ENCODE results near the gene IQCF6.
A peak's percentile ranks its signal among the peaks of the same experiment; 100 is the strongest.
"Not testable (repeated sequence)": the region's sequence is repeated elsewhere in the genome, so short reads cannot be mapped to it uniquely, and the experiment has no call there.

IQCF6 gene

GRCh38 chr3:51796854-51797253, 17.8 kb upstream of the IQCF6 start:
- Mint-ChIP-seq H3K27me3 (ENCODE audit: low read depth) (peaks cover 8% of the 10 kb centered on the region), H3K27ac (peak overlapping the region; percentile 28)

DNA sequence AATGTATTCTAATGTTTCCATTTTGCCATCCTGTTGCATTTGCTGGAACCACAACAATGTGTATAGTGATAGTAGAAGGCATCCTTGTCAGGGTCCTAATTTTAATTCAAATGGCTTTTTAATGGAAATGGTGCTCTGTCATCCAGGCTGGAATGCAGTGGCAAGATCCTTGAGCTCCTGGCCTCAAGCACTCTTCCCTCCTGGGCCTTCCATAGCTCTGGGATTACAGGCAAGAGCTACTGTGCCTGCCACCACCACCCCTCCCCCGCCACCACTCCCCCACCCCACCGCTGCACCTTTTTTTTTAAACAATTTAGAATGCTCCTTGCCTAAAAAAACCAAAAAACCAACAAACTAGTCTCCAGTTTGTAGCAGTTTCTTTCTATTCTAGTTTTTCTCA, 15.2 kb upstream of the IQCF6 start:
- Mint-ChIP-seq H3K27me3 (ENCODE audit: low read depth) (peaks cover 5% of the 10 kb centered on the region), H3K27ac (no peak overlapping the region), H3K9me3 (no peaks in the 10 kb centered on the region), H3K36me3 (ENCODE audit: low read depth) (peaks cover 2% of the 10 kb centered on the region), H3K4me3 (no peak overlapping the region), H3K4me1 (ENCODE audit: low read depth) (peaks cover 41% of the 10 kb centered on the region)

More at GRCh38 chr3:51796854-51797253, 17.8 kb upstream of the IQCF6 start:
- Mint-ChIP-seq H3K36me3 (ENCODE audit: low read depth) (peaks cover 2% of the 10 kb centered on the region), H3K4me1 (ENCODE audit: low read depth) (peaks cover 41% of the 10 kb centered on the region), H3K9me3 (no peaks in the 10 kb centered on the region), H3K4me3 (peak overlapping the region; percentile 1)

- H3K4me1 Mint-ChIP-seq (ENCODE audit: low read depth): peaks cover 31% of the 10 kb centered on the region
- H3K36me3 Mint-ChIP-seq (ENCODE audit: low read depth): peaks cover 4% of the 10 kb centered on the region
- no peaks in the 10 kb centered on the region for H3K9me3 Mint-ChIP-seq
- H3K27me3 Mint-ChIP-seq (ENCODE audit: low read depth): peaks cover 6% of the 10 kb centered on the region
- H3K27ac Mint-ChIP-seq: no peak overlapping the region
- no peak overlapping the region for H3K4me3 Mint-ChIP-seq
Observed at GRCh38 chr3:51792206-51792605, 13.2 kb upstream of the IQCF6 start.

DNA sequence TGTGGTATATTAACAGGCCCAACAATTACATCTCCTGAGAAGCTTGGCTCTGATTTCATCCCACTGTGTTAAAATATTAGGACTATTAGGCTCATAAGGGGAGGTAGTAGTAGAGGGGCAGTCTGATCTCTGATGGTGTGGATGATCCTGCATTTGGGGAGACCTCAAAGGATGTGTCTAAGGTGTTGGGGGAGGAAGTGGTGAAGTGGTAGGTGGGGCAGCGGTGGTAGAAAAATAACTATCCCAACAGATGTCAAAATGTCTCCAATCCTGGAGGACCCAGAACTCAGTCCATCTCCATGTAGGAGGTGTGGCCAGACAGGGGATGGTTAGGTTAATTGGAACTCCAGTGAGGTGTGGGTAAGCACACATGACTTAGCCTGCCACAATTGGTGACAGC, 10.4 kb upstream of the IQCF6 start:
- Mint-ChIP-seq H3K27me3 (ENCODE audit: low read depth) (peaks cover 23% of the 10 kb centered on the region), H3K9me3 (no peaks in the 10 kb centered on the region), H3K27ac (no peak overlapping the region), H3K4me1 (ENCODE audit: low read depth) (peaks cover 17% of the 10 kb centered on the region), H3K36me3 (ENCODE audit: low read depth) (peaks cover 3% of the 10 kb centered on the region), H3K4me3 (no peak overlapping the region)

DNA sequence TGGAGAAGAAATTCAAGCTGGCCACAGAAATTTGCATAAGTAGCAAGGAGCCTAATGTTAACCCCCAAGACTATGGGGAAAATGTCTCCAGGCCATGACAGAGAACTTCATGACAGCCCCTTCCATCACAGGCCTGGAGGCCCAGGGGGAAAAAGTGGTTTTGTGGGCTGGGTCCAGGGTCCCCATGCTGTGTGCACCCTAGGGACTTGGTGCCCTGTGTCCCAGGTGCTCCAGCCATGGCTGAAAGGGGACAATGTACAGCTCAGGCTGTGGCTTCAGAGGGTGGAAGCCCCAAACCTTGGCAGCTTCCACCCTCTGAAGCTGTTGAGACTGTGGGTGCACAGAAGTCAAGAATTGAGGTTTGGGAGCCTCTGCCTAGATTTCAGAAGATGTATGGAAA, 8.5 kb upstream of the IQCF6 start:
- H3K27ac Mint-ChIP-seq; H3K36me3 Mint-ChIP-seq (ENCODE audit: low read depth); H3K4me3 Mint-ChIP-seq; H3K9me3 Mint-ChIP-seq: not testable (repeated sequence)
- H3K4me1 Mint-ChIP-seq (ENCODE audit: low read depth): peaks cover 17% of the 10 kb centered on the region
- H3K27me3 Mint-ChIP-seq (ENCODE audit: low read depth): peaks cover 38% of the 10 kb centered on the region

GRCh38 chr3:51786267-51786666, 7.2 kb upstream of the IQCF6 start:
- Mint-ChIP-seq H3K9me3 (no peaks in the 10 kb centered on the region), H3K4me1 (ENCODE audit: low read depth) (peaks cover 17% of the 10 kb centered on the region), H3K27me3 (ENCODE audit: low read depth) (peaks cover 43% of the 10 kb centered on the region), H3K36me3 (ENCODE audit: low read depth) (peaks cover 3% of the 10 kb centered on the region), H3K27ac (no peak overlapping the region), H3K4me3 (no peak overlapping the region)

DNA sequence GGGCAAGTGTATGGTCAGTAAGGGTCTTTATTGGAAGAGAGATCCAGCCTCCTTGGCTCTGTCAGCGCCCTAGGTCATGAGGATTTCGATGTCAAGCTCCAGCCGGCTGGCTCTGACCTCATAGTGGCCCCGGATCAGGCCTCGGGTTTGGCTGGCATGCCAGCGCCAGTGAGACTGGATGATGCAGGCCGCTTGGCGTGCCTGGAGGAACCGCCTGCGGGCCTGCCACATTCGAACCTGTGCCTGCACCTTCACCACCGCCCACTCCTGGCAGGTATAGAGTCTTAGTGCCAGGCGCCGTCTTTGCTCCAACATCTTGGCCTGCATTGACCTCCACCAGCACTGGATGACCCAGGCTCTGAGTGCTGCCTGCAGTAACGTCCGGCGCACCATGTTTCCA, 483 bp downstream of the IQCF6 start:
- no peak overlapping the region for H3K27ac Mint-ChIP-seq

GRCh38 chr3:51777985-51778384, 1.1 kb downstream of the IQCF6 start:
- no peak overlapping the region for H3K4me3 Mint-ChIP-seq
- H3K27ac Mint-ChIP-seq: no peak overlapping the region
- no peaks in the 10 kb centered on the region for H3K36me3 Mint-ChIP-seq (ENCODE audit: low read depth)
- no peaks in the 10 kb centered on the region for H3K9me3 Mint-ChIP-seq
- H3K27me3 Mint-ChIP-seq (ENCODE audit: low read depth): peaks cover 23% of the 10 kb centered on the region
- H3K4me1 Mint-ChIP-seq (ENCODE audit: low read depth): no peaks in the 10 kb centered on the region

More for the DNA sequence above, 483 bp downstream of the IQCF6 start:
- Mint-ChIP-seq H3K36me3 (ENCODE audit: low read depth) (no peaks in the 10 kb centered on the region), H3K4me3 (no peak overlapping the region), H3K4me1 (ENCODE audit: low read depth) (no peaks in the 10 kb centered on the region), H3K27me3 (ENCODE audit: low read depth) (peaks cover 24% of the 10 kb centered on the region), H3K9me3 (no peaks in the 10 kb centered on the region)

- H3K9me3 Mint-ChIP-seq: peaks cover 3% of the 10 kb centered on the region
- H3K4me1 Mint-ChIP-seq (ENCODE audit: low read depth): no peaks in the 10 kb centered on the region
- no peak overlapping the region for H3K4me3 Mint-ChIP-seq
- H3K27me3 Mint-ChIP-seq (ENCODE audit: low read depth): peaks cover 34% of the 10 kb centered on the region
- no peaks in the 10 kb centered on the region for H3K36me3 Mint-ChIP-seq (ENCODE audit: low read depth)
- no peak overlapping the region for H3K27ac Mint-ChIP-seq
Observed at GRCh38 chr3:51773529-51774056, 5.4 kb downstream of the IQCF6 start.

GRCh38 chr3:51759203-51759602, 19.8 kb downstream of the IQCF6 start:
- Mint-ChIP-seq H3K36me3 (ENCODE audit: low read depth) (peaks cover 3% of the 10 kb centered on the region), H3K27me3 (ENCODE audit: low read depth) (peaks cover 31% of the 10 kb centered on the region), H3K9me3 (peaks cover 36% of the 10 kb centered on the region), H3K4me3 (no peak overlapping the region), H3K27ac (no peak overlapping the region), H3K4me1 (ENCODE audit: low read depth) (peaks cover 2% of the 10 kb centered on the region)

- not testable (repeated sequence) for H3K4me3 Mint-ChIP-seq
Observed at GRCh38 chr3:51753763-51754750, 25.0 kb downstream of the IQCF6 start.

GRCh38 chr3:51751287-51751686, 27.8 kb downstream of the IQCF6 start:
- peaks cover 13% of the 10 kb centered on the region for H3K9me3 Mint-ChIP-seq
- no peaks in the 10 kb centered on the region for H3K36me3 Mint-ChIP-seq (ENCODE audit: low read depth)
- peaks cover 15% of the 10 kb centered on the region for H3K4me1 Mint-ChIP-seq (ENCODE audit: low read depth)
- no peak overlapping the region for H3K4me3 Mint-ChIP-seq
- no peak overlapping the region for H3K27ac Mint-ChIP-seq
- H3K27me3 Mint-ChIP-seq (ENCODE audit: low read depth): peaks cover 8% of the 10 kb centered on the region

More at GRCh38 chr3:51753763-51754750, 25.0 kb downstream of the IQCF6 start:
- peaks cover 15% of the 10 kb centered on the region for H3K9me3 Mint-ChIP-seq
- peaks cover 27% of the 10 kb centered on the region for H3K27me3 Mint-ChIP-seq (ENCODE audit: low read depth)
- H3K4me1 Mint-ChIP-seq (ENCODE audit: low read depth): peaks cover 15% of the 10 kb centered on the region
- not testable (repeated sequence) for H3K27ac Mint-ChIP-seq; H3K36me3 Mint-ChIP-seq (ENCODE audit: low read depth)

GRCh38 chr3:51750878-51751277, 28.2 kb downstream of the IQCF6 start:
- Mint-ChIP-seq H3K27me3 (ENCODE audit: low read depth) (peaks cover 6% of the 10 kb centered on the region), H3K9me3 (peaks cover 9% of the 10 kb centered on the region), H3K36me3 (ENCODE audit: low read depth) (no peaks in the 10 kb centered on the region), H3K27ac (no peak overlapping the region), H3K4me3 (no peak overlapping the region), H3K4me1 (ENCODE audit: low read depth) (peaks cover 15% of the 10 kb centered on the region)

- peaks cover 17% of the 10 kb centered on the region for H3K4me1 Mint-ChIP-seq (ENCODE audit: low read depth)
- no peaks in the 10 kb centered on the region for H3K36me3 Mint-ChIP-seq (ENCODE audit: low read depth)
- H3K4me3 Mint-ChIP-seq: no peak overlapping the region
Observed at GRCh38 chr3:51748327-51748726, 30.7 kb downstream of the IQCF6 start.

GRCh38 chr3:51747840-51748239, 31.2 kb downstream of the IQCF6 start:
- H3K9me3 Mint-ChIP-seq: peaks cover 3% of the 10 kb centered on the region
- no peaks in the 10 kb centered on the region for H3K27me3 Mint-ChIP-seq (ENCODE audit: low read depth)
- H3K4me1 Mint-ChIP-seq (ENCODE audit: low read depth): peaks cover 22% of the 10 kb centered on the region
- H3K4me3 Mint-ChIP-seq: no peak overlapping the region
- H3K27ac Mint-ChIP-seq: no peak overlapping the region
- no peaks in the 10 kb centered on the region for H3K36me3 Mint-ChIP-seq (ENCODE audit: low read depth)

More at GRCh38 chr3:51748327-51748726, 30.7 kb downstream of the IQCF6 start:
- H3K27me3 Mint-ChIP-seq (ENCODE audit: low read depth): no peaks in the 10 kb centered on the region
- no peak overlapping the region for H3K27ac Mint-ChIP-seq
- H3K9me3 Mint-ChIP-seq: peaks cover 3% of the 10 kb centered on the region
